Psoas muscle (tissue), 8 donors: Measurements from ENCODE around the gene FADS2. TPM values are rescaled to one million over a fixed set of nuclear protein-coding genes. Genes with fewer than 3 reads are reported as not detected.

Experiments
- ATAC-seq, 4 donors: fragments of 200-7000 bp; cut with Tn5 transposase; one replicate each; pipeline ENCODE4 v1.9.1; 2020; ENCODE audit warnings: moderate library complexity in 3 of 4, mild to moderate bottlenecking in 2 of 4
- DNase-seq, 2 donors: peaks; one replicate each; pipeline ENCODE4 v3.0.0-alpha.2; 2020
- H3K27ac ChIP-seq: fragments of 200-600 bp; one replicate; pipeline ENCODE4 v1.8.0; 2022
- H3K27me3 ChIP-seq, 3 donors: fragments of 200-600 bp in 1 of 3; one replicate each; pipeline versions ENCODE4 v1.6.1 to v1.8.0; 2013 to 2022; ENCODE audit warnings: low read length in 2 of 3, mild to moderate bottlenecking in 2 of 3, moderate library complexity in 1 of 3; ENCODE audit not compliant: insufficient read depth in 3 of 3
- H3K36me3 ChIP-seq, 2 donors: fragments of 200-600 bp in 1 of 2; one replicate each; pipeline versions ENCODE4 v1.6.1 to v1.8.0; 2013 to 2022; ENCODE audit warnings: low read depth in 1 of 2, mild to moderate bottlenecking in 1 of 2, moderate library complexity in 1 of 2; ENCODE audit not compliant: insufficient read depth in 1 of 2
- H3K4me1 ChIP-seq: fragments of 200-600 bp; one replicate; pipeline ENCODE4 v1.8.0; 2022
- H3K4me3 ChIP-seq: fragments of 200-600 bp; one replicate; pipeline ENCODE4 v1.8.0; 2022; ENCODE audit warnings: mild to moderate bottlenecking
- H3K9me3 ChIP-seq: fragments of 200-600 bp; one replicate; pipeline ENCODE4 v1.8.0; 2022
- CTCF ChIP-seq: fragments of 200-600 bp; IDR thresholded peaks from one replicate; pipeline ENCODE4 v1.8.0; 2022; ENCODE audit warnings: antibody characterized with exemption
- WGBS, 3 donors: extraction: QIAGEN DNeasy Blood & Tissue Kit; methylation state at CpG; one replicate each; pipeline versions ENCODE4 v1.1.6 to v1.1.7; 2013; 5-methylcytosine and 5-hydroxymethylcytosine counted together
- intact Hi-C, 2 donors: fragments of 100-400 bp; cut with DNase I; formaldehyde crosslinking; loops; one replicate each; pipeline versions ENCODE4 v1.11.0 to v1.14.2; 2022
- polyA plus RNA-seq, 3 donors: library from polyadenylated mRNA; stranded (reverse); fragments of 200-250 nt; gene quantifications; one replicate each; pipeline ENCODE4 v1.2.3, GENCODE V29; 2013
- total RNA-seq, 4 donors: library from RNA; stranded (reverse); fragmentation: NEBNext Ultra II Directional in 2 of 4; extraction: Animal tissue kit (Norgen Biotek cat#: 25700) in 2 of 4; gene quantifications; one replicate each; pipeline versions ENCODE4 v1.2.1 to v1.2.4, GENCODE V29; 2021 to 2023
- donor health status: healthy with polysubstance abuse.
- donor health status: DM: no; HTN: no; CAD: no; lungs with moderate emphysema.
- donor health status: Bipolar disorder and iron deficiency.
- donor health status: healthy.
- donor health status: DM: yes; HTN: yes; CAD: no.
- donor health status: DM: no; HTN: no; CAD: no.
- donor health status: DM: no; HTN: no; CAD: no.
- donor health status: DM: yes; HTN: yes; CAD: no.

FADS2 gene
- total and polyA plus RNA-seq, 7 donors: 2.2 to 8.4 (median 5.5) TPM

- WGBS, 3 donors: 86 to 89% (median 86%) methylated on average over 4 of the region's 4 CpGs
- no peaks in the 10 kb centered on the region for H3K9me3 ChIP-seq
- H3K27me3 ChIP-seq: no peaks in the 10 kb centered on the region
- peaks cover 20% of the 10 kb centered on the region for H3K4me1 ChIP-seq
- DNase-seq (no peak), ATAC-seq (no peak)
- intact Hi-C loops: loop anchor here (5.0 to 10.0 kb wide), 3 partner anchors 98 to 160 kb away; partner anchors contain the start of genes BEST1 (in 1 of the 2) and FADS3 (in 1 of the 2)
- H3K36me3 ChIP-seq: peaks cover 6 to 17% of the 10 kb centered on the region in 2 donors
- H3K27ac ChIP-seq: no peak overlapping the region
- H3K4me3 ChIP-seq: no peak overlapping the region
- TF ChIP-seq CTCF: no peak
Observed at GRCh38 chr11:61794579-61794978, 33.5 kb upstream of the FADS2 start.

- DNase-seq (no peak), ATAC-seq (no peak)
- intact Hi-C loops: loop anchor here (5.0 to 10.0 kb wide), 5 partner anchors 77 to 312 kb away; partner anchors contain the start of gene BEST1 (in 1 of the 2)
- H3K36me3 ChIP-seq: peaks cover 0 to 8% of the 10 kb centered on the region in 2 donors
- peaks cover 20% of the 10 kb centered on the region for H3K4me1 ChIP-seq
- no peaks in the 10 kb centered on the region for H3K9me3 ChIP-seq
- no peak for TF ChIP-seq CTCF
- WGBS, 3 donors: 62 to 71% (median 70%) methylated on average over 12 of the region's 12 CpGs
- H3K4me3 ChIP-seq: no peak overlapping the region
- H3K27ac ChIP-seq: no peak overlapping the region
- H3K27me3 ChIP-seq: no peaks in the 10 kb centered on the region
Observed at GRCh38 chr11:61795459-61795858, 32.6 kb upstream of the FADS2 start.

GRCh38 chr11:61795876-61796526, 32.1 kb upstream of the FADS2 start:
- Histone ChIP-seq H3K36me3 (peaks cover 0 to 8% of the 10 kb centered on the region in 2 donors), H3K27me3 (no peaks in the 10 kb centered on the region), H3K4me1 (peaks cover 19% of the 10 kb centered on the region), H3K9me3 (no peaks in the 10 kb centered on the region), H3K27ac (no peak overlapping the region), H3K4me3 (no peak overlapping the region)
- DNase-seq (peak in 1 of 2 donors; percentile 26), ATAC-seq (no peak)
- intact Hi-C loops: loop anchor here (2.0 to 10.0 kb wide), 7 partner anchors 76 to 313 kb away; partner anchors contain the start of gene BEST1 (in 1 of the 2)
- TF ChIP-seq CTCF: no peak
- 86 to 90% (median 89%) methylated on average over 16 to 18 of the region's 18 CpGs for WGBS, 3 donors

- H3K36me3 ChIP-seq: peaks cover 0 to 8% of the 10 kb centered on the region in 2 donors
- peak; percentile 90 for TF ChIP-seq CTCF
- DNase-seq (peak; percentile 66 to 77), ATAC-seq (peak in 2 of 4 donors; percentile 47 to 48)
- intact Hi-C loops: loop anchor here (2.0 to 10.0 kb wide), 7 partner anchors 75 to 311 kb away; partner anchors contain the start of gene BEST1 (in 1 of the 2)
- no peak overlapping the region for H3K4me3 ChIP-seq
- no peaks in the 10 kb centered on the region for H3K9me3 ChIP-seq
- peaks cover 11% of the 10 kb centered on the region for H3K4me1 ChIP-seq
- H3K27me3 ChIP-seq: no peaks in the 10 kb centered on the region
- 21 to 44% (median 27%) methylated on average over 3 of the region's 3 CpGs for WGBS, 3 donors
- peak overlapping the region; percentile 10 for H3K27ac ChIP-seq
Observed at GRCh38 chr11:61797263-61797944, 30.7 kb upstream of the FADS2 start.
